ENCODE measurements around the gene HOXD4. TPM values are rescaled to one million over a fixed set of nuclear protein-coding genes. Genes with fewer than 3 reads are reported as not detected.

Gene HOXD4
- total RNA-seq, 6 donors from 2014 or later = 0.79 to 0.81 TPM; not detected in 4

- peak in 1 of 2 donors; percentile 16 for ATAC-seq (ENCODE audit: low FRiP score in 2 of 2)
- WGBS, 2 donors = 19 to 29% methylated on average over 32 to 40 of the region's 60 CpGs
Measured at GRCh38 chr2:176172007-176172894, 20.9 kb downstream of the HOXD4 start.

GRCh38 chr2:176172895-176173566 is 21.7 kb downstream of the HOXD4 start:
- H3K4me1 ChIP-seq = peaks cover 3 to 19% (median 12%) of the 10 kb centered on the region in 4 donors
- H3K9me3 ChIP-seq = no peaks in the 10 kb centered on the region
- no peak for DNase-seq
- no peak overlapping the region for H3K27ac ChIP-seq
- WGBS, 2 donors = 36 to 44% methylated on average over 14 of the region's 14 CpGs
- H3K36me3 ChIP-seq = no peaks in the 10 kb centered on the region
- TF ChIP-seq EP300 (IDR thresholded peaks at IDR 0.05) (no peak), CTCF (IDR thresholded peaks at IDR 0.05) (no peak), POLR2A (IDR thresholded peaks at IDR 0.05) (no peak), POLR2AphosphoS5 (IDR thresholded peaks at IDR 0.05) (no peak)
- peaks cover 0 to 34% (median 17%) of the 10 kb centered on the region in 4 donors for H3K27me3 ChIP-seq
- H3K4me3 ChIP-seq = no peak overlapping the region
- ATAC-seq (ENCODE audit: low FRiP score in 2 of 2) = no peak

More at GRCh38 chr2:176172007-176172894, 20.9 kb downstream of the HOXD4 start:
- Histone ChIP-seq H3K9me3 (no peaks in the 10 kb centered on the region), H3K4me1 (peaks cover 3 to 17% (median 9%) of the 10 kb centered on the region in 4 donors), H3K27ac (no peak overlapping the region), H3K36me3 (no peaks in the 10 kb centered on the region), H3K27me3 (peaks cover 0 to 29% (median 14%) of the 10 kb centered on the region in 4 donors), H3K4me3 (peak overlapping the region in 3 of 4 donors; percentile 8 to 27 (median 13))
- no peak for DNase-seq
- TF ChIP-seq CTCF (IDR thresholded peaks at IDR 0.05) = peak in 1 of 6 experiments; percentile 2
- TF ChIP-seq POLR2AphosphoS5 (IDR thresholded peaks at IDR 0.05) = no peak

GRCh38 chr2:176173567-176174381 is 22.4 kb downstream of the HOXD4 start:
- H3K4me3 ChIP-seq = no peak overlapping the region
- 30% methylated on average over 7 of the region's 7 CpGs for WGBS, 2 donors
- DNase-seq = no peak
- TF ChIP-seq POLR2AphosphoS5 (IDR thresholded peaks at IDR 0.05) (no peak), EP300 (IDR thresholded peaks at IDR 0.05) (no peak), CTCF (IDR thresholded peaks at IDR 0.05) (no peak), POLR2A (IDR thresholded peaks at IDR 0.05) (no peak)
- no peaks in the 10 kb centered on the region for H3K36me3 ChIP-seq
- peaks cover 0 to 39% (median 18%) of the 10 kb centered on the region in 4 donors for H3K27me3 ChIP-seq
- no peaks in the 10 kb centered on the region for H3K9me3 ChIP-seq
- ATAC-seq (ENCODE audit: low FRiP score in 2 of 2) = no peak
- H3K4me1 ChIP-seq = peaks cover 3 to 25% (median 14%) of the 10 kb centered on the region in 4 donors
- no peak overlapping the region for H3K27ac ChIP-seq

- peaks cover 0 to 39% (median 18%) of the 10 kb centered on the region in 4 donors for H3K27me3 ChIP-seq
- ATAC-seq (ENCODE audit: low FRiP score in 2 of 2) (no peak), DNase-seq (no peak)
- H3K4me3 ChIP-seq = no peak overlapping the region
- H3K4me1 ChIP-seq = peaks cover 3 to 25% (median 14%) of the 10 kb centered on the region in 4 donors
- no peaks in the 10 kb centered on the region for H3K9me3 ChIP-seq
- 23 to 33% methylated on average over 10 to 14 of the region's 14 CpGs for WGBS, 2 donors
- no peaks in the 10 kb centered on the region for H3K36me3 ChIP-seq
- TF ChIP-seq EP300 (IDR thresholded peaks at IDR 0.05) (no peak), CTCF (IDR thresholded peaks at IDR 0.05) (no peak), POLR2AphosphoS5 (IDR thresholded peaks at IDR 0.05) (no peak), POLR2A (IDR thresholded peaks at IDR 0.05) (no peak)
- H3K27ac ChIP-seq = no peak overlapping the region
Measured at GRCh38 chr2:176174382-176174823, 23.1 kb downstream of the HOXD4 start.
